Measurements from ENCODE around the gene TMEM176B.

Gene TMEM176B

GRCh38 chr7:150799741-150800580 is at the start of gene TMEM176B:
TSS of gene TMEM176B (minus strand) at chr7:150800364. CDS start at chr7:150796569, 3,795 bp downstream.
- no peak for DNase-seq (ENCODE audit: low read depth, low spot score)
- peak within 1 kb of the TSS; percentile 50; the same call in 1 of the 2 replicates for H3K4me3 ChIP-seq (ENCODE audit: low read length)
- peaks cover 7% of the 10 kb centered on the region for H3K4me1 ChIP-seq (ENCODE audit: control insufficient read depth, insufficient read depth, low read length)
- H3K36me3 ChIP-seq (ENCODE audit: control insufficient read depth, insufficient read depth, low read length): no peaks in the 10 kb centered on the region
- H3K9me3 ChIP-seq (ENCODE audit: control insufficient read depth, insufficient read depth, low read length): no peaks in the 10 kb centered on the region
- no peak within 1 kb of the TSS for H3K27ac ChIP-seq (ENCODE audit: low read length)
- peaks cover 37% of the 10 kb centered on the region for H3K27me3 ChIP-seq (ENCODE audit: control insufficient read depth, insufficient read depth, low read length)
- no CpG with 5 or more reads among the region's 75 CpGs for WGBS (ENCODE audit: insufficient coverage, insufficient read length)

- peaks cover 1% of the 10 kb centered on the region; the same call in 1 of the 2 replicates for H3K4me1 ChIP-seq (ENCODE audit: control insufficient read depth, insufficient read depth, low read length)
- WGBS (ENCODE audit: insufficient coverage, insufficient read length): no CpG with 5 or more reads among the region's 10 CpGs
- no peaks in the 10 kb centered on the region for H3K9me3 ChIP-seq (ENCODE audit: control insufficient read depth, insufficient read depth, low read length)
- no peak overlapping the region for H3K4me3 ChIP-seq (ENCODE audit: low read length)
- no peaks in the 10 kb centered on the region for H3K27me3 ChIP-seq (ENCODE audit: control insufficient read depth, insufficient read depth, low read length)
- no peak for DNase-seq (ENCODE audit: low read depth, low spot score)
- H3K27ac ChIP-seq (ENCODE audit: low read length): no peak overlapping the region
- no peaks in the 10 kb centered on the region for H3K36me3 ChIP-seq (ENCODE audit: control insufficient read depth, insufficient read depth, low read length)
These were observed 49.1 kb upstream of the TMEM176B start for GRCh38 chr7:150849204-150849775.

- DNase-seq (ENCODE audit: low read depth, low spot score): no peak
These were observed 48.5 kb upstream of the TMEM176B start for GRCh38 chr7:150848561-150849115.

GRCh38 chr7:150848111-150848510 is 47.9 kb upstream of the TMEM176B start:
- no peak for DNase-seq (ENCODE audit: low read depth, low spot score)
- no CpG with 5 or more reads among the region's 8 CpGs for WGBS (ENCODE audit: insufficient coverage, insufficient read length)
- H3K27ac ChIP-seq (ENCODE audit: low read length): no peak overlapping the region
- H3K4me1 ChIP-seq (ENCODE audit: control insufficient read depth, insufficient read depth, low read length): peaks cover 1% of the 10 kb centered on the region; the same call in 1 of the 2 replicates
- no peaks in the 10 kb centered on the region for H3K9me3 ChIP-seq (ENCODE audit: control insufficient read depth, insufficient read depth, low read length)
- no peaks in the 10 kb centered on the region for H3K27me3 ChIP-seq (ENCODE audit: control insufficient read depth, insufficient read depth, low read length)
- no peak overlapping the region for H3K4me3 ChIP-seq (ENCODE audit: low read length)
- no peaks in the 10 kb centered on the region for H3K36me3 ChIP-seq (ENCODE audit: control insufficient read depth, insufficient read depth, low read length)

More at GRCh38 chr7:150848561-150849115, 48.5 kb upstream of the TMEM176B start:
- Histone ChIP-seq H3K27ac (ENCODE audit: low read length) (no peak overlapping the region), H3K27me3 (ENCODE audit: control insufficient read depth, insufficient read depth, low read length) (no peaks in the 10 kb centered on the region), H3K4me1 (ENCODE audit: control insufficient read depth, insufficient read depth, low read length) (peaks cover 1% of the 10 kb centered on the region; the same call in 1 of the 2 replicates), H3K4me3 (ENCODE audit: low read length) (no peak overlapping the region), H3K9me3 (ENCODE audit: control insufficient read depth, insufficient read depth, low read length) (no peaks in the 10 kb centered on the region), H3K36me3 (ENCODE audit: control insufficient read depth, insufficient read depth, low read length) (no peaks in the 10 kb centered on the region)
- WGBS (ENCODE audit: insufficient coverage, insufficient read length): no CpG with 5 or more reads among the region's 3 CpGs

GRCh38 chr7:150847536-150847935 is 47.4 kb upstream of the TMEM176B start:
- H3K27me3 ChIP-seq (ENCODE audit: control insufficient read depth, insufficient read depth, low read length): no peaks in the 10 kb centered on the region
- no peak for DNase-seq (ENCODE audit: low read depth, low spot score)
- H3K36me3 ChIP-seq (ENCODE audit: control insufficient read depth, insufficient read depth, low read length): no peaks in the 10 kb centered on the region
- no peaks in the 10 kb centered on the region for H3K9me3 ChIP-seq (ENCODE audit: control insufficient read depth, insufficient read depth, low read length)
- H3K4me1 ChIP-seq (ENCODE audit: control insufficient read depth, insufficient read depth, low read length): peaks cover 1% of the 10 kb centered on the region; the same call in 1 of the 2 replicates
- no CpG with 5 or more reads among the region's 5 CpGs for WGBS (ENCODE audit: insufficient coverage, insufficient read length)
- H3K27ac ChIP-seq (ENCODE audit: low read length): no peak overlapping the region
- H3K4me3 ChIP-seq (ENCODE audit: low read length): no peak overlapping the region

GRCh38 chr7:150846291-150847115 is 46.3 kb upstream of the TMEM176B start:
- no peak overlapping the region for H3K27ac ChIP-seq (ENCODE audit: low read length)
- no peaks in the 10 kb centered on the region for H3K9me3 ChIP-seq (ENCODE audit: control insufficient read depth, insufficient read depth, low read length)
- DNase-seq (ENCODE audit: low read depth, low spot score): no peak
- no peaks in the 10 kb centered on the region; the same call in 1 of the 2 replicates for H3K4me1 ChIP-seq (ENCODE audit: control insufficient read depth, insufficient read depth, low read length)
- no CpG with 5 or more reads among the region's 14 CpGs for WGBS (ENCODE audit: insufficient coverage, insufficient read length)
- no peaks in the 10 kb centered on the region for H3K27me3 ChIP-seq (ENCODE audit: control insufficient read depth, insufficient read depth, low read length)
- H3K4me3 ChIP-seq (ENCODE audit: low read length): no peak overlapping the region
- no peaks in the 10 kb centered on the region for H3K36me3 ChIP-seq (ENCODE audit: control insufficient read depth, insufficient read depth, low read length)

GRCh38 chr7:150845421-150845861 is 45.3 kb upstream of the TMEM176B start:
- no CpG with 5 or more reads among the region's 4 CpGs for WGBS (ENCODE audit: insufficient coverage, insufficient read length)
- Histone ChIP-seq H3K27me3 (ENCODE audit: control insufficient read depth, insufficient read depth, low read length) (no peaks in the 10 kb centered on the region), H3K36me3 (ENCODE audit: control insufficient read depth, insufficient read depth, low read length) (no peaks in the 10 kb centered on the region), H3K4me3 (ENCODE audit: low read length) (no peak overlapping the region), H3K4me1 (ENCODE audit: control insufficient read depth, insufficient read depth, low read length) (no peaks in the 10 kb centered on the region; the same call in 1 of the 2 replicates), H3K27ac (ENCODE audit: low read length) (no peak overlapping the region), H3K9me3 (ENCODE audit: control insufficient read depth, insufficient read depth, low read length) (no peaks in the 10 kb centered on the region)
- no peak for DNase-seq (ENCODE audit: low read depth, low spot score)

- Histone ChIP-seq H3K27me3 (ENCODE audit: control insufficient read depth, insufficient read depth, low read length) (no peaks in the 10 kb centered on the region), H3K36me3 (ENCODE audit: control insufficient read depth, insufficient read depth, low read length) (no peaks in the 10 kb centered on the region)
- no CpG with 5 or more reads among the region's 4 CpGs for WGBS (ENCODE audit: insufficient coverage, insufficient read length)
These were observed 42.6 kb upstream of the TMEM176B start for GRCh38 chr7:150842716-150843115.

GRCh38 chr7:150842018-150842417 is 41.9 kb upstream of the TMEM176B start:
- Histone ChIP-seq H3K27ac (ENCODE audit: low read length) (no peak overlapping the region), H3K27me3 (ENCODE audit: control insufficient read depth, insufficient read depth, low read length) (no peaks in the 10 kb centered on the region), H3K9me3 (ENCODE audit: control insufficient read depth, insufficient read depth, low read length) (no peaks in the 10 kb centered on the region), H3K4me1 (ENCODE audit: control insufficient read depth, insufficient read depth, low read length) (no peaks in the 10 kb centered on the region; the same call in 1 of the 2 replicates), H3K36me3 (ENCODE audit: control insufficient read depth, insufficient read depth, low read length) (no peaks in the 10 kb centered on the region), H3K4me3 (ENCODE audit: low read length) (no peak overlapping the region)
- no CpG with 5 or more reads among the region's 3 CpGs for WGBS (ENCODE audit: insufficient coverage, insufficient read length)
- DNase-seq (ENCODE audit: low read depth, low spot score): no peak

More at GRCh38 chr7:150842716-150843115, 42.6 kb upstream of the TMEM176B start:
- H3K4me1 ChIP-seq (ENCODE audit: control insufficient read depth, insufficient read depth, low read length): no peaks in the 10 kb centered on the region; the same call in 1 of the 2 replicates
- no peaks in the 10 kb centered on the region for H3K9me3 ChIP-seq (ENCODE audit: control insufficient read depth, insufficient read depth, low read length)
- no peak overlapping the region for H3K4me3 ChIP-seq (ENCODE audit: low read length)
- no peak for DNase-seq (ENCODE audit: low read depth, low spot score)
- H3K27ac ChIP-seq (ENCODE audit: low read length): no peak overlapping the region
